ENCODE data around the gene HS2ST1. TPM values are rescaled to one million over a fixed set of nuclear protein-coding genes. Genes with fewer than 3 reads are reported as not detected.
"Not testable (repeated sequence)": the region's sequence is repeated elsewhere in the genome, so short reads cannot be mapped to it uniquely, and the experiment has no call there.

Gene HS2ST1
- total RNA-seq, 1 donor from 2014 or later: 11.5 TPM

DNA sequence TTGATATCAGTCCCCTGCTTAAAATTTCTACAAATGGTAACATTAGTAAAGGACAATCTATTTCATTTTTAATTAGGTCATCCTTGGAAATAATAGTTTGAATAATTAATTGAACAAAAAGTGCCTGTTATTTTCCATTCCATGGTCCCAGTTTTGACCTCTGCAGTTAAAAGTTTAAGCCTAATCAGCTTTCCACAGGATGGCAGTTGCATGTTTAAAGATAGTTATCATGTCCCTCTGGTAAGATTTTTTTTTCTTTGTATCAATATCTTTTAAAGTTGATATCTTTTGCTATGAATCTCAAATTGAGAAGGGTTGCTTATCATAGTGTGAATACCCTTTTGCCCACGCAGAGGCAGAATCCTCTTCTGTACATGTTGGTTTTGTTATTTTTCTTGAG is 90.4 kb downstream of the HS2ST1 start:
- no peak for DNase-seq (ENCODE audit: extremely low spot score in 2 of 2)
- Histone ChIP-seq H3K9me3 (no peaks in the 10 kb centered on the region), H3K27me3 (no peaks in the 10 kb centered on the region), H3K4me3 (no peak overlapping the region), H3K4me1 (no peaks in the 10 kb centered on the region), H3K36me3 (no peaks in the 10 kb centered on the region), H3K27ac (no peak overlapping the region)
- TF ChIP-seq POLR2A (IDR thresholded peaks at IDR 0.05) (no peak), CTCF (IDR thresholded peaks at IDR 0.05) (no peak), POLR2AphosphoS5 (IDR thresholded peaks at IDR 0.05; ENCODE audit: insufficient read depth in 1 of 2, low read depth in 1 of 2) (no peak)
- intact Hi-C loops (cut with DNase I): no loop called here

GRCh38 chr1:87007323-87007722 is 92.9 kb downstream of the HS2ST1 start:
- Histone ChIP-seq H3K4me1 (no peaks in the 10 kb centered on the region), H3K27ac (no peak overlapping the region), H3K4me3 (no peak overlapping the region), H3K36me3 (no peaks in the 10 kb centered on the region), H3K27me3 (no peaks in the 10 kb centered on the region), H3K9me3 (no peaks in the 10 kb centered on the region)
- DNase-seq (ENCODE audit: extremely low spot score in 2 of 2): no peak
- intact Hi-C loops (cut with DNase I): no loop called here
- TF ChIP-seq POLR2A (IDR thresholded peaks at IDR 0.05) (no peak), CTCF (IDR thresholded peaks at IDR 0.05) (no peak), POLR2AphosphoS5 (IDR thresholded peaks at IDR 0.05; ENCODE audit: insufficient read depth in 1 of 2, low read depth in 1 of 2) (no peak)

DNA sequence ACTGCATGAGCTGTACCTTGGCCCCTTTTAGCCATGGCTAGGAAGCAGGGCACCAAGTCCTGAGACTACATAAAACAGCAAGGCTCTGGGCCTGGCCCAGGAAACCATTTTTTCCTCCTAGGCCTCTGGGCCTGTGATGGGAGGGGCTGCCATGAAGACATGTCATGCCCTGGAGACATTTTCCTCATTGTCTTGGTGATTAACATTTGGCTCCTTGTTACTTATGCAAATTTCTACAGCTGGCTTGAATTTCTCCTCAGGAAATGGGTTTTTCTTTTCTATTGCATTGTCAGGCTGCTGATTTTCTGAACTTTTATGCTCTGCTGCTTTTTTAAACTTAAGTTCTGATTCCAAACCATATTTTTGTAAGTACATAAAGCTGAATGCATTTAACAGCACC is 99.0 kb downstream of the HS2ST1 start:
- H3K4me1 ChIP-seq; H3K36me3 ChIP-seq; intact Hi-C loops (cut with DNase I): not testable (repeated sequence)

GRCh38 chr1:87017998-87018672 is 103.7 kb downstream of the HS2ST1 start:
- Histone ChIP-seq H3K4me3 (no peak overlapping the region), H3K9me3 (peaks cover 3% of the 10 kb centered on the region), H3K4me1 (no peaks in the 10 kb centered on the region), H3K27ac (no peak overlapping the region), H3K27me3 (no peaks in the 10 kb centered on the region), H3K36me3 (no peaks in the 10 kb centered on the region)
- no peak for TF ChIP-seq CTCF (IDR thresholded peaks at IDR 0.05)
- TF ChIP-seq POLR2AphosphoS5 (IDR thresholded peaks at IDR 0.05; ENCODE audit: insufficient read depth in 1 of 2, low read depth in 1 of 2): no peak
- no peak for TF ChIP-seq POLR2A (IDR thresholded peaks at IDR 0.05)
- intact Hi-C loops (cut with DNase I): no loop called here
- DNase-seq (ENCODE audit: extremely low spot score in 2 of 2): no peak

More for the DNA sequence above, 99.0 kb downstream of the HS2ST1 start:
- not testable (repeated sequence) for H3K4me3 ChIP-seq; H3K9me3 ChIP-seq; H3K27ac ChIP-seq; DNase-seq (ENCODE audit: extremely low spot score in 2 of 2); H3K27me3 ChIP-seq

- intact Hi-C loops (cut with DNase I): no loop called here
- no peak overlapping the region for H3K27ac ChIP-seq
- TF ChIP-seq POLR2AphosphoS5 (IDR thresholded peaks at IDR 0.05; ENCODE audit: insufficient read depth in 1 of 2, low read depth in 1 of 2): no peak
- no peak for TF ChIP-seq POLR2A (IDR thresholded peaks at IDR 0.05)
- TF ChIP-seq CTCF (IDR thresholded peaks at IDR 0.05): no peak
- DNase-seq (ENCODE audit: extremely low spot score in 2 of 2): no peak
- H3K27me3 ChIP-seq: no peaks in the 10 kb centered on the region
- no peaks in the 10 kb centered on the region for H3K36me3 ChIP-seq
- H3K4me3 ChIP-seq: no peak overlapping the region
- H3K9me3 ChIP-seq: no peaks in the 10 kb centered on the region
- H3K4me1 ChIP-seq: no peaks in the 10 kb centered on the region
These were observed 108.9 kb downstream of the HS2ST1 start for GRCh38 chr1:87023326-87023725.

Measured in vagina (tissue), 2 donors.